ENCODE data around the gene ABAT. TPM values are rescaled to one million over a fixed set of nuclear protein-coding genes. Genes with fewer than 3 reads are reported as not detected.

The ABAT gene
- total and polyA plus RNA-seq, 2 experiments from 2014 or later: 31.2 to 59.1 TPM

GRCh38 chr16:8678068-8678927 is 3.9 kb downstream of the ABAT start:
- Histone ChIP-seq H3K9me3 (ENCODE audit: low read depth) (no peaks in the 10 kb centered on the region), H3K79me2 (peaks cover 45% of the 10 kb centered on the region), H3K4me2 (peak overlapping the region; percentile 57), H3K36me3 (replicated peaks; ENCODE audit: insufficient read depth, low read depth) (no peaks in the 10 kb centered on the region), H3K4me1 (ENCODE audit: insufficient read depth) (peaks cover 34% of the 10 kb centered on the region), H2AFZ (no peak overlapping the region), H3K9me2 (replicated peaks; ENCODE audit: insufficient read depth) (no peaks in the 10 kb centered on the region), H3K27ac (peak overlapping the region; percentile 63), H4K20me1 (ENCODE audit: insufficient read depth, poor library complexity, severe bottlenecking) (peaks cover 6% of the 10 kb centered on the region), H3K27me3 (no peaks in the 10 kb centered on the region), H3K4me3 (no peak overlapping the region)
- TF ChIP-seq EZH2phosphoT487 (IDR thresholded peaks at IDR 0.05; ENCODE audit: low read depth, severe bottlenecking, unreplicated experiment) (no peak), CTCF (IDR thresholded peaks at IDR 0.05; ENCODE audit: poor library complexity) (no peak), EZH2 (IDR thresholded peaks at IDR 0.05; ENCODE audit: borderline replicate concordance) (no peak)
- peak; percentile 43 for DNase-seq (ENCODE audit: low spot score)
- WGBS (ENCODE audit: low lambda C conversion rate, missing lambda C conversion rate): 81% methylated on average over 7 of the region's 7 CpGs

GRCh38 chr16:8679151-8679550 is 4.7 kb downstream of the ABAT start:
- Histone ChIP-seq H3K4me2 (peak overlapping the region; percentile 11), H3K4me3 (no peak overlapping the region), H4K20me1 (ENCODE audit: insufficient read depth, poor library complexity, severe bottlenecking) (peaks cover 6% of the 10 kb centered on the region), H3K27ac (peak overlapping the region; percentile 63), H2AFZ (no peak overlapping the region), H3K79me2 (peaks cover 45% of the 10 kb centered on the region), H3K4me1 (ENCODE audit: insufficient read depth) (peaks cover 30% of the 10 kb centered on the region), H3K9me2 (replicated peaks; ENCODE audit: insufficient read depth) (no peaks in the 10 kb centered on the region), H3K9me3 (ENCODE audit: low read depth) (no peaks in the 10 kb centered on the region), H3K27me3 (no peaks in the 10 kb centered on the region), H3K36me3 (replicated peaks; ENCODE audit: insufficient read depth, low read depth) (no peaks in the 10 kb centered on the region)
- WGBS (ENCODE audit: low lambda C conversion rate, missing lambda C conversion rate): 29% methylated on average over 2 of the region's 2 CpGs
- no peak for TF ChIP-seq EZH2 (IDR thresholded peaks at IDR 0.05; ENCODE audit: borderline replicate concordance)
- TF ChIP-seq CTCF (IDR thresholded peaks at IDR 0.05; ENCODE audit: poor library complexity): no peak
- TF ChIP-seq EZH2phosphoT487 (IDR thresholded peaks at IDR 0.05; ENCODE audit: low read depth, severe bottlenecking, unreplicated experiment): no peak
- peak; percentile 17 for DNase-seq (ENCODE audit: low spot score)

GRCh38 chr16:8682551-8683259 is 8.3 kb downstream of the ABAT start:
- H2AFZ ChIP-seq: no peak overlapping the region
- TF ChIP-seq EZH2 (IDR thresholded peaks at IDR 0.05; ENCODE audit: borderline replicate concordance): no peak
- H3K4me2 ChIP-seq: no peak overlapping the region
- DNase-seq (ENCODE audit: low spot score): no peak
- peaks cover 17% of the 10 kb centered on the region for H3K79me2 ChIP-seq
- no peaks in the 10 kb centered on the region for H3K36me3 ChIP-seq (replicated peaks; ENCODE audit: insufficient read depth, low read depth)
- WGBS (ENCODE audit: low lambda C conversion rate, missing lambda C conversion rate): 76% methylated on average over 9 of the region's 9 CpGs
- H3K27ac ChIP-seq: no peak overlapping the region
- no peaks in the 10 kb centered on the region for H3K27me3 ChIP-seq
- peaks cover under 1% of the 10 kb centered on the region for H4K20me1 ChIP-seq (ENCODE audit: insufficient read depth, poor library complexity, severe bottlenecking)
- H3K9me2 ChIP-seq (replicated peaks; ENCODE audit: insufficient read depth): no peaks in the 10 kb centered on the region
- H3K4me3 ChIP-seq: no peak overlapping the region
- H3K4me1 ChIP-seq (ENCODE audit: insufficient read depth): peaks cover 7% of the 10 kb centered on the region
- no peaks in the 10 kb centered on the region for H3K9me3 ChIP-seq (ENCODE audit: low read depth)

- no peaks in the 10 kb centered on the region for H3K36me3 ChIP-seq (replicated peaks; ENCODE audit: insufficient read depth, low read depth)
- DNase-seq (ENCODE audit: low spot score): no peak
- H3K4me2 ChIP-seq: no peak overlapping the region
- no peak for TF ChIP-seq CTCF (IDR thresholded peaks at IDR 0.05; ENCODE audit: poor library complexity)
- TF ChIP-seq EZH2phosphoT487 (IDR thresholded peaks at IDR 0.05; ENCODE audit: low read depth, severe bottlenecking, unreplicated experiment): no peak
- no peaks in the 10 kb centered on the region for H3K9me2 ChIP-seq (replicated peaks; ENCODE audit: insufficient read depth)
- H3K4me3 ChIP-seq: no peak overlapping the region
- no peak overlapping the region for H2AFZ ChIP-seq
- 72% methylated on average over 4 of the region's 4 CpGs for WGBS (ENCODE audit: low lambda C conversion rate, missing lambda C conversion rate)
- H3K27ac ChIP-seq: no peak overlapping the region
- H3K9me3 ChIP-seq (ENCODE audit: low read depth): no peaks in the 10 kb centered on the region
- no peaks in the 10 kb centered on the region for H4K20me1 ChIP-seq (ENCODE audit: insufficient read depth, poor library complexity, severe bottlenecking)
- peaks cover 21% of the 10 kb centered on the region for H3K79me2 ChIP-seq
- no peaks in the 10 kb centered on the region for H3K27me3 ChIP-seq
- no peaks in the 10 kb centered on the region for H3K4me1 ChIP-seq (ENCODE audit: insufficient read depth)
Observed at GRCh38 chr16:8683640-8684039, 9.2 kb downstream of the ABAT start.
